K562 (cell line): ENCODE data around the gene PSMD4. TPM values are rescaled to one million over a fixed set of nuclear protein-coding genes. Genes with fewer than 3 reads are reported as not detected.
A peak's percentile ranks its signal among the peaks of the same experiment; 100 is the strongest.

Source experiments
- ASH1L ChIP-seq: fragments of 450-650 bp; IDR thresholded peaks from 2 replicates; pipeline ENCODE4 v1.6.1; 2018; ENCODE audit warnings: borderline replicate concordance, mild to moderate bottlenecking, low read depth; ENCODE audit not compliant: partially characterized antibody
- C11orf30 ChIP-seq: fragments of 450-650 bp; IDR thresholded peaks from 2 replicates; pipeline ENCODE4 v1.6.1; 2016; ENCODE audit warnings: low read depth, mild to moderate bottlenecking
- CBX1 ChIP-seq: sonication (generic); IDR thresholded peaks from 2 replicates; pipeline ENCODE4 v1.6.1; 2016; ENCODE audit warnings: antibody characterized with exemption, low read depth, mild to moderate bottlenecking
- EHMT2 ChIP-seq: fragments of 450-650 bp; IDR thresholded peaks from 2 replicates; pipeline ENCODE4 v1.6.1; 2018; ENCODE audit warnings: antibody characterized with exemption
- GATAD2A ChIP-seq: fragments of 450-650 bp; IDR thresholded peaks from 2 replicates; pipeline ENCODE4 v1.6.1; 2017
- JUND ChIP-seq, 2 experiments: IDR thresholded peaks; 2 replicates in 1 of 2; 3 replicates in 1 of 2; pipeline ENCODE4 v1.6.1; 2011; ENCODE audit warnings: borderline replicate concordance in 2 of 2, low read depth in 2 of 2, low read length in 2 of 2, improper control_type of control experiment in 1 of 2, missing biosample characterization in 1 of 2, missing genetic modification characterization in 1 of 2, missing genetic modification reagents in 1 of 2
- KLF16 ChIP-seq: IDR thresholded peaks from 2 replicates; pipeline ENCODE4 v1.6.1; 2016; ENCODE audit warnings: antibody characterized with exemption
- MECOM ChIP-seq: fragments of 250-450 bp; sonication (Bioruptor Pico); IDR thresholded peaks from 2 replicates; pipeline ENCODE4 v1.8.0; 2022; ENCODE audit warnings: inconsistent platforms
- RFX1 ChIP-seq: fragments of 450-650 bp; IDR thresholded peaks from 2 replicates; pipeline ENCODE4 v1.6.1; 2016; ENCODE audit warnings: mild to moderate bottlenecking, moderate library complexity
- SAP30 ChIP-seq: fragments of 200-600 bp; sonication (generic); IDR thresholded peaks from 2 replicates; pipeline ENCODE4 v1.6.1; 2012; ENCODE audit warnings: borderline replicate concordance, low read depth, mild to moderate bottlenecking, moderate library complexity, low read length, control low read depth, inconsistent platforms; ENCODE audit not compliant: insufficient read depth, poor library complexity, severe bottlenecking
- SMAD4 ChIP-seq: fragments of 250-450 bp; sonication (Bioruptor Pico); conservative IDR thresholded peaks from 2 replicates; pipeline ENCODE4 v1.8.0; 2021; ENCODE audit warnings: inconsistent platforms, mild to moderate bottlenecking, moderate library complexity
- SMARCB1 ChIP-seq: IDR thresholded peaks from 2 replicates; pipeline ENCODE4 v1.6.1; 2011; ENCODE audit warnings: improper control_type of control experiment, low read depth; ENCODE audit not compliant: insufficient read length
- SPI1 ChIP-seq: IDR thresholded peaks from 2 replicates; pipeline ENCODE4 v1.6.1; 2011; ENCODE audit warnings: low read depth, low read length, control low read depth, borderline replicate concordance
- STAT5A ChIP-seq: IDR thresholded peaks from 2 replicates; pipeline ENCODE4 v1.6.1; 2012; ENCODE audit warnings: low read length, inconsistent platforms, borderline replicate concordance
- TARDBP ChIP-seq: fragments of 450-650 bp; IDR thresholded peaks from 2 replicates; pipeline ENCODE4 v1.6.1; 2016
- TEAD1 ChIP-seq, 2 experiments: fragments of 450-650 bp in 1 of 2; sonication (generic) in 1 of 2; formaldehyde crosslinking; IDR thresholded peaks; 2 replicates each; pipeline versions ENCODE4 v1.4.0 to v1.8.0; 2020 to 2022; ENCODE audit warnings: mild to moderate bottlenecking in 2 of 2, missing genetic modification reagents in 1 of 2
- ZFP36 ChIP-seq: fragments of 150-350 bp; IDR thresholded peaks from 2 replicates; pipeline ENCODE4 v1.6.1; 2018; ENCODE audit warnings: low read length, low read depth; ENCODE audit not compliant: partially characterized antibody
- ZNF431 ChIP-seq: sonication (generic); formaldehyde crosslinking; IDR thresholded peaks from 2 replicates; pipeline ENCODE4 v1.8.0; 2022; ENCODE audit warnings: mild to moderate bottlenecking, missing genetic modification reagents
- polyA plus RNA-seq, 8 experiments: library from polyadenylated mRNA; depleted of rRNA in 4 of 8; stranded (reverse) in 5 of 8; unstranded in 3 of 8; fragments of >200 nt; fragmentation: Nextera tagmentation in 2 of 8; fragmentation: Illumina TruSeq in 1 of 8; extraction: Ambion mirVana in 2 of 8; extraction: Trizol in 1 of 8; gene quantifications; 2 replicates each; pipeline versions ENCODE4 v1.2.1 to v1.2.3, GENCODE V29; 2011 to 2014; ENCODE audit warnings: inconsistent platforms in 1 of 8, missing spikeins in 1 of 8
- total RNA-seq, 7 experiments: library from RNA; depleted of rRNA in 6 of 7; stranded (reverse); fragments of >200 nt in 6 of 7; fragmentation: Illumina TruSeq in 2 of 7; extraction: Trizol in 2 of 7; gene quantifications; 2 replicates each; pipeline versions ENCODE4 v1.2.1 to v1.2.3, GENCODE V29; 2011 to 2021; ENCODE audit warnings: low replicate concordance in 1 of 7
- TF ChIP-seq, protein P1 (sequence below): sonication (generic); formaldehyde crosslinking; IDR thresholded peaks from 2 replicates; pipeline ENCODE4 v1.8.0; 2022; ENCODE audit warnings: mild to moderate bottlenecking, missing genetic modification reagents
- TF ChIP-seq, protein P2 (sequence below): fragments of 450-650 bp; IDR thresholded peaks from 2 replicates; pipeline ENCODE4 v1.6.1; 2014; ENCODE audit warnings: low read depth, mild to moderate bottlenecking, moderate library complexity, borderline replicate concordance
- TF ChIP-seq, protein P3 (sequence below): fragments of 250-450 bp; sonication (Bioruptor Pico); IDR thresholded peaks from 2 replicates; pipeline ENCODE4 v1.4.0; 2020; ENCODE audit warnings: mild to moderate bottlenecking, moderate library complexity, borderline replicate concordance
- TF ChIP-seq, protein P4 (sequence below): fragments of 150-350 bp; IDR thresholded peaks from 2 replicates; pipeline ENCODE4 v1.6.1; 2014; ENCODE audit warnings: low read depth, mild to moderate bottlenecking, low read length, borderline replicate concordance

The PSMD4 gene
- total and polyA plus RNA-seq, 9 of the 15 experiments (the other 6 are each of a cell fraction or from before 2014, with no cell fraction given), result 194 to 353 (median 295) TPM

DNA sequence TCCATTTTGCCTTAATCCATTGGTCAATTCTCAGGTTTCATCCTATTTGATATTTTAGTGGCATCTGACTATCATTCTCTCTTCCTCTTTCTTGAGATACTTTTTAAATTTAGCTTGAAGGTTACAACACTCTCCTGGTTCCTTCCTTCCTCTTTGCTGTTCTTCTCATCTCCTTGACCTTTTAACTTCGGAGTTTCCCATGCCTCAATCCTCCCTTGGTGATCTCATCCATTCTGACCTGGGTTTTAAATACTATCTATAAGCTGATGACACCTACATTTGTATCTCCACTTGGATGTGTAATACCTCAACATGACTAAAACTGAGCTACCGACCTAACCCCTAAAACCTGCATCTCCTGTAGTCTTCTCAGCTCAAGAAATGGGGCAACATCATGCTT lies 22.7 kb downstream of the PSMD4 start (continued):
- TF ChIP-seq, protein P1, sequence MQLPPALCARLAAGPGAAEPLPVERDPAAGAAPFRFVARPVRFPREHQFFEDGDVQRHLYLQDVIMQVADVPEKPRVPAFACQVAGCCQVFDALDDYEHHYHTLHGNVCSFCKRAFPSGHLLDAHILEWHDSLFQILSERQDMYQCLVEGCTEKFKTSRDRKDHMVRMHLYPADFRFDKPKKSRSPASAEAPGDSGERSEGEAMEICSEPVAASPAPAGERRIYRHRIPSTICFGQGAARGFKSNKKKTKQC, result no peak
- TF ChIP-seq GATAD2A, result no peak
- peak; percentile 37; the same call in 1 of the 2 replicates for TF ChIP-seq JUND (IDR thresholded peaks at IDR 0.05; ENCODE audit: borderline replicate concordance, low read depth, low read length)
- TF ChIP-seq JUND (tag; IDR thresholded peaks at IDR 0.05; ENCODE audit: borderline replicate concordance, low read depth, low read length), result no peak
- no peak for TF ChIP-seq KLF16
- TF ChIP-seq MECOM (CRISPR knock-in tag), result no peak
- TF ChIP-seq ASH1L, result no peak
- TF ChIP-seq, protein P2, sequence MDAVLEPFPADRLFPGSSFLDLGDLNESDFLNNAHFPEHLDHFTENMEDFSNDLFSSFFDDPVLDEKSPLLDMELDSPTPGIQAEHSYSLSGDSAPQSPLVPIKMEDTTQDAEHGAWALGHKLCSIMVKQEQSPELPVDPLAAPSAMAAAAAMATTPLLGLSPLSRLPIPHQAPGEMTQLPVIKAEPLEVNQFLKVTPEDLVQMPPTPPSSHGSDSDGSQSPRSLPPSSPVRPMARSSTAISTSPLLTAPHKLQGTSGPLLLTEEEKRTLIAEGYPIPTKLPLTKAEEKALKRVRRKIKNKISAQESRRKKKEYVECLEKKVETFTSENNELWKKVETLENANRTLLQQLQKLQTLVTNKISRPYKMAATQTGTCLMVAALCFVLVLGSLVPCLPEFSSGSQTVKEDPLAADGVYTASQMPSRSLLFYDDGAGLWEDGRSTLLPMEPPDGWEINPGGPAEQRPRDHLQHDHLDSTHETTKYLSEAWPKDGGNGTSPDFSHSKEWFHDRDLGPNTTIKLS, result no peak
- no peak for TF ChIP-seq ZFP36
- TF ChIP-seq TEAD1 (CRISPR knock-in tag; IDR thresholded peaks at IDR 0.05), result no peak
- peak; percentile 33; the same call in 1 of the 2 replicates for TF ChIP-seq EHMT2
- peak; percentile 68; the same call in 1 of the 2 replicates for TF ChIP-seq SPI1
- no peak for TF ChIP-seq CBX1
- TF ChIP-seq, protein P3, sequence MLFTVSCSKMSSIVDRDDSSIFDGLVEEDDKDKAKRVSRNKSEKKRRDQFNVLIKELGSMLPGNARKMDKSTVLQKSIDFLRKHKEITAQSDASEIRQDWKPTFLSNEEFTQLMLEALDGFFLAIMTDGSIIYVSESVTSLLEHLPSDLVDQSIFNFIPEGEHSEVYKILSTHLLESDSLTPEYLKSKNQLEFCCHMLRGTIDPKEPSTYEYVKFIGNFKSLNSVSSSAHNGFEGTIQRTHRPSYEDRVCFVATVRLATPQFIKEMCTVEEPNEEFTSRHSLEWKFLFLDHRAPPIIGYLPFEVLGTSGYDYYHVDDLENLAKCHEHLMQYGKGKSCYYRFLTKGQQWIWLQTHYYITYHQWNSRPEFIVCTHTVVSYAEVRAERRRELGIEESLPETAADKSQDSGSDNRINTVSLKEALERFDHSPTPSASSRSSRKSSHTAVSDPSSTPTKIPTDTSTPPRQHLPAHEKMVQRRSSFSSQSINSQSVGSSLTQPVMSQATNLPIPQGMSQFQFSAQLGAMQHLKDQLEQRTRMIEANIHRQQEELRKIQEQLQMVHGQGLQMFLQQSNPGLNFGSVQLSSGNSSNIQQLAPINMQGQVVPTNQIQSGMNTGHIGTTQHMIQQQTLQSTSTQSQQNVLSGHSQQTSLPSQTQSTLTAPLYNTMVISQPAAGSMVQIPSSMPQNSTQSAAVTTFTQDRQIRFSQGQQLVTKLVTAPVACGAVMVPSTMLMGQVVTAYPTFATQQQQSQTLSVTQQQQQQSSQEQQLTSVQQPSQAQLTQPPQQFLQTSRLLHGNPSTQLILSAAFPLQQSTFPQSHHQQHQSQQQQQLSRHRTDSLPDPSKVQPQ (CRISPR knock-in tag), result no peak
- no peak for TF ChIP-seq ZNF431 (CRISPR knock-in tag)
- TF ChIP-seq SMAD4 (CRISPR knock-in tag), result no peak
- TF ChIP-seq SMARCB1, result no peak
- TF ChIP-seq STAT5A, result no peak
- TF ChIP-seq, protein P4, sequence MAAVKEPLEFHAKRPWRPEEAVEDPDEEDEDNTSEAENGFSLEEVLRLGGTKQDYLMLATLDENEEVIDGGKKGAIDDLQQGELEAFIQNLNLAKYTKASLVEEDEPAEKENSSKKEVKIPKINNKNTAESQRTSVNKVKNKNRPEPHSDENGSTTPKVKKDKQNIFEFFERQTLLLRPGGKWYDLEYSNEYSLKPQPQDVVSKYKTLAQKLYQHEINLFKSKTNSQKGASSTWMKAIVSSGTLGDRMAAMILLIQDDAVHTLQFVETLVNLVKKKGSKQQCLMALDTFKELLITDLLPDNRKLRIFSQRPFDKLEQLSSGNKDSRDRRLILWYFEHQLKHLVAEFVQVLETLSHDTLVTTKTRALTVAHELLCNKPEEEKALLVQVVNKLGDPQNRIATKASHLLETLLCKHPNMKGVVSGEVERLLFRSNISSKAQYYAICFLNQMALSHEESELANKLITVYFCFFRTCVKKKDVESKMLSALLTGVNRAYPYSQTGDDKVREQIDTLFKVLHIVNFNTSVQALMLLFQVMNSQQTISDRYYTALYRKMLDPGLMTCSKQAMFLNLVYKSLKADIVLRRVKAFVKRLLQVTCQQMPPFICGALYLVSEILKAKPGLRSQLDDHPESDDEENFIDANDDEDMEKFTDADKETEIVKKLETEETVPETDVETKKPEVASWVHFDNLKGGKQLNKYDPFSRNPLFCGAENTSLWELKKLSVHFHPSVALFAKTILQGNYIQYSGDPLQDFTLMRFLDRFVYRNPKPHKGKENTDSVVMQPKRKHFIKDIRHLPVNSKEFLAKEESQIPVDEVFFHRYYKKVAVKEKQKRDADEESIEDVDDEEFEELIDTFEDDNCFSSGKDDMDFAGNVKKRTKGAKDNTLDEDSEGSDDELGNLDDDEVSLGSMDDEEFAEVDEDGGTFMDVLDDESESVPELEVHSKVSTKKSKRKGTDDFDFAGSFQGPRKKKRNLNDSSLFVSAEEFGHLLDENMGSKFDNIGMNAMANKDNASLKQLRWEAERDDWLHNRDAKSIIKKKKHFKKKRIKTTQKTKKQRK, result no peak
- TF ChIP-seq TARDBP, result no peak
- no peak for TF ChIP-seq RFX1
- no peak for TF ChIP-seq C11orf30
- TF ChIP-seq SAP30, result no peak
